Measurements from ENCODE around the gene SPN.
"Not testable (repeated sequence)": the region's sequence is repeated elsewhere in the genome, so short reads cannot be mapped to it uniquely, and the experiment has no call there.

DNA sequence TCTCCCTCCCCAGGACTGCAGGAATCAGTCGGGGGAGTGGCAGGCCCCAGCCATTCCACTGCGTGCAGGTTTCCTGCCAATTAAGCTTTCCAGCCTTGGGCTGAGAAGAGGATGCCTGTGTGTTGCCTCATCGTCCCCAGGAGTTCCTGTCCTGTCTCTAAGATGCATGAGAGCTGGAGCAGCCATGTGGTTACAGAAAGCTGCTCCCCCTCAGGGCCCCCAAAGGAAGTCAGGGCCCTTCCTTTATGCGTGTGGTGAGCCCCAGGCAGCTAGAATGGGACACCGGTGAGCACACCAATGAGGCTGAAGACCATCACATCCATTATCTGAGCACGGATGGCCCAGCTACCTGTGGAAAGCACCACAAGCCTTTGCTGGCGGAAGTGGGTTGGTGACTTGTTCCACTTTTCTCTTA, 35.4 kb upstream of the SPN start:
- not testable (repeated sequence) for TF ChIP-seq CTCF, POLR2A (IDR thresholded peaks at IDR 0.05)
